Psoas muscle (tissue), 8 donors: ENCODE data around the gene PACC1. TPM values are rescaled to one million over a fixed set of nuclear protein-coding genes. Genes with fewer than 3 reads are reported as not detected.

ENCODE experiments used
- ATAC-seq, 4 donors: fragments of 200-7000 bp; cut with Tn5 transposase; one replicate each; pipeline ENCODE4 v1.9.1; 2020; ENCODE audit warnings: moderate library complexity in 3 of 4, mild to moderate bottlenecking in 2 of 4
- DNase-seq, 2 donors: peaks; one replicate each; pipeline ENCODE4 v3.0.0-alpha.2; 2020
- H3K27ac ChIP-seq: fragments of 200-600 bp; one replicate; pipeline ENCODE4 v1.8.0; 2022
- H3K27me3 ChIP-seq, 3 donors: fragments of 200-600 bp in 1 of 3; one replicate each; pipeline versions ENCODE4 v1.6.1 to v1.8.0; 2013 to 2022; ENCODE audit warnings: low read length in 2 of 3, mild to moderate bottlenecking in 2 of 3, moderate library complexity in 1 of 3; ENCODE audit not compliant: insufficient read depth in 3 of 3
- H3K36me3 ChIP-seq, 2 donors: fragments of 200-600 bp in 1 of 2; one replicate each; pipeline versions ENCODE4 v1.6.1 to v1.8.0; 2013 to 2022; ENCODE audit warnings: low read depth in 1 of 2, mild to moderate bottlenecking in 1 of 2, moderate library complexity in 1 of 2; ENCODE audit not compliant: insufficient read depth in 1 of 2
- H3K4me1 ChIP-seq: fragments of 200-600 bp; one replicate; pipeline ENCODE4 v1.8.0; 2022
- H3K4me3 ChIP-seq: fragments of 200-600 bp; one replicate; pipeline ENCODE4 v1.8.0; 2022; ENCODE audit warnings: mild to moderate bottlenecking
- H3K9me3 ChIP-seq: fragments of 200-600 bp; one replicate; pipeline ENCODE4 v1.8.0; 2022
- WGBS, 3 donors: extraction: QIAGEN DNeasy Blood & Tissue Kit; methylation state at CpG; one replicate each; pipeline versions ENCODE4 v1.1.6 to v1.1.7; 2013; 5-methylcytosine and 5-hydroxymethylcytosine counted together
- intact Hi-C, 2 donors: fragments of 100-400 bp; cut with DNase I; formaldehyde crosslinking; loops; one replicate each; pipeline versions ENCODE4 v1.11.0 to v1.14.2; 2022
- long read RNA-seq, 2 donors: library from polyadenylated mRNA; unstranded; transcript quantifications; one replicate each; pipeline ENCODE4 v2.0.0, GENCODE V29; 2021
- polyA plus RNA-seq, 3 donors: library from polyadenylated mRNA; stranded (reverse); fragments of 200-250 nt; gene quantifications; one replicate each; pipeline ENCODE4 v1.2.3, GENCODE V29; 2013
- total RNA-seq, 4 donors: library from RNA; stranded (reverse); fragmentation: NEBNext Ultra II Directional in 2 of 4; extraction: Animal tissue kit (Norgen Biotek cat#: 25700) in 2 of 4; gene quantifications; one replicate each; pipeline versions ENCODE4 v1.2.1 to v1.2.4, GENCODE V29; 2021 to 2023
- TF ChIP-seq, protein P1 (sequence below): fragments of 200-600 bp; IDR thresholded peaks from one replicate; pipeline ENCODE4 v1.8.0; 2022; ENCODE audit warnings: antibody characterized with exemption
- donor health status: healthy with polysubstance abuse.
- donor health status: DM: no; HTN: no; CAD: no; lungs with moderate emphysema.
- donor health status: Bipolar disorder and iron deficiency.
- donor health status: healthy.
- donor health status: DM: yes; HTN: yes; CAD: no.
- donor health status: DM: no; HTN: no; CAD: no.
- donor health status: DM: no; HTN: no; CAD: no.
- donor health status: DM: yes; HTN: yes; CAD: no.

Gene PACC1
- total RNA-seq: 1 to 10 TPM; 1.1 to 2.3 (median 1.9) TPM
- polyA plus RNA-seq: 1 to 10 TPM; 2.8 to 5.6 (median 3.3) TPM
- long read RNA-seq, donor 1, partial matches to known transcripts: 1 of 4 reads
- long read RNA-seq, donor 1, other reads (novel, unspliced or antisense): 1 of 4 reads
- long read RNA-seq, donor 2, partial matches to known transcripts: 0 of 3 reads
- long read RNA-seq, donor 2, other reads (novel, unspliced or antisense): 1 of 3 reads

- Histone ChIP-seq H3K27ac (peak within 1 kb of the TSS; percentile 31), H3K36me3 (peaks cover 0 to 20% of the 10 kb centered on the region in 2 donors), H3K4me1 (peaks cover 3% of the 10 kb centered on the region), H3K9me3 (no peaks in the 10 kb centered on the region), H3K4me3 (peak within 1 kb of the TSS; percentile 89), H3K27me3 (no peaks in the 10 kb centered on the region)
- TF ChIP-seq, protein P1, sequence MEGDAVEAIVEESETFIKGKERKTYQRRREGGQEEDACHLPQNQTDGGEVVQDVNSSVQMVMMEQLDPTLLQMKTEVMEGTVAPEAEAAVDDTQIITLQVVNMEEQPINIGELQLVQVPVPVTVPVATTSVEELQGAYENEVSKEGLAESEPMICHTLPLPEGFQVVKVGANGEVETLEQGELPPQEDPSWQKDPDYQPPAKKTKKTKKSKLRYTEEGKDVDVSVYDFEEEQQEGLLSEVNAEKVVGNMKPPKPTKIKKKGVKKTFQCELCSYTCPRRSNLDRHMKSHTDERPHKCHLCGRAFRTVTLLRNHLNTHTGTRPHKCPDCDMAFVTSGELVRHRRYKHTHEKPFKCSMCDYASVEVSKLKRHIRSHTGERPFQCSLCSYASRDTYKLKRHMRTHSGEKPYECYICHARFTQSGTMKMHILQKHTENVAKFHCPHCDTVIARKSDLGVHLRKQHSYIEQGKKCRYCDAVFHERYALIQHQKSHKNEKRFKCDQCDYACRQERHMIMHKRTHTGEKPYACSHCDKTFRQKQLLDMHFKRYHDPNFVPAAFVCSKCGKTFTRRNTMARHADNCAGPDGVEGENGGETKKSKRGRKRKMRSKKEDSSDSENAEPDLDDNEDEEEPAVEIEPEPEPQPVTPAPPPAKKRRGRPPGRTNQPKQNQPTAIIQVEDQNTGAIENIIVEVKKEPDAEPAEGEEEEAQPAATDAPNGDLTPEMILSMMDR: no peak
- ATAC-seq (peak; percentile 87 to 99 (median 96)), DNase-seq (peak; percentile 89 to 93)
- intact Hi-C loops: no loop called here
- 0 to 1% (median 0%) methylated on average over 68 to 74 of the region's 74 CpGs for WGBS, 3 donors
Measured at GRCh38 chr1:212414328-212415106, at the start of gene PACC1. Gene PACC1 (minus strand): TSS chr1:212414886. CDS start chr1:212414757, 129 bp downstream.

DNA sequence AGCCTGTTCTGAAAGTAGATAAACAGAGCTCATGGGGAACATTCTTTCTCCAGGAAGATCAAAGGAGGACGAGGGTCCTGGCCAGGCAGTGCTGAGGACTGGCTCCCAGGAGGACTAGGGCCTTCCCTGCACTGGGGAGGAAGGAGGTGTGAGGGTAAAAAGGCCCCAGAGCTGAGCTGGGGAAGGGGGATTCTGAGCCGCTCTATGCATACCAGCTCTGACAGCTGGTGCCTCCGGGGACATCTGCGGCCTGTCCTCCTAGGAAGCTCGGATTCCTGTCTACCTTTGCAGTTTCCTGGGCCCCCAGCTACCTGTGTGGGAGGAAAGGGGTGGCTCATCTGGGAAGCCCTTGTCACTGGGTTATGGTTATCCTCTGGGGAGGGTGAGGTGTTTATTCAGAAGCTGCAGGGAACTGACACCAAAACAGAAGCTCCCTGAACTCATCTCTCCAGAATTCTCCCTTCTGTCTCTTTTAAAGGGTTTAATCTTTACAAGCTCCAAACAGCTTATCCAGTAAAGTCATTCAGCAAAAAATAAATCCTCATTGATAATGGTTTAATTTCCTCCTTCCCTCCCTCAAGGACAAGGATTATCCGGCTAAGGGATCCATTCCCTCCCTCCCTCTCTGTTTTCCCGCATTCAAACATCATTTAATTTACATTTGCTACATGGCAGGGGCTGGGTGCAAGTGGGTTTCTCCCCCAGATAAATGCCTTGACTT is 49.0 kb upstream of the PACC1 start:
- WGBS, 3 donors: 79 to 88% (median 81%) methylated on average over 7 of the region's 7 CpGs
- Histone ChIP-seq H3K4me3 (no peak overlapping the region), H3K27me3 (no peaks in the 10 kb centered on the region), H3K27ac (no peak overlapping the region), H3K9me3 (no peaks in the 10 kb centered on the region), H3K36me3 (no peaks in the 10 kb centered on the region), H3K4me1 (no peaks in the 10 kb centered on the region)
- TF ChIP-seq, protein P1: no peak
- DNase-seq (no peak), ATAC-seq (no peak)
- intact Hi-C loops: no loop called here

DNA sequence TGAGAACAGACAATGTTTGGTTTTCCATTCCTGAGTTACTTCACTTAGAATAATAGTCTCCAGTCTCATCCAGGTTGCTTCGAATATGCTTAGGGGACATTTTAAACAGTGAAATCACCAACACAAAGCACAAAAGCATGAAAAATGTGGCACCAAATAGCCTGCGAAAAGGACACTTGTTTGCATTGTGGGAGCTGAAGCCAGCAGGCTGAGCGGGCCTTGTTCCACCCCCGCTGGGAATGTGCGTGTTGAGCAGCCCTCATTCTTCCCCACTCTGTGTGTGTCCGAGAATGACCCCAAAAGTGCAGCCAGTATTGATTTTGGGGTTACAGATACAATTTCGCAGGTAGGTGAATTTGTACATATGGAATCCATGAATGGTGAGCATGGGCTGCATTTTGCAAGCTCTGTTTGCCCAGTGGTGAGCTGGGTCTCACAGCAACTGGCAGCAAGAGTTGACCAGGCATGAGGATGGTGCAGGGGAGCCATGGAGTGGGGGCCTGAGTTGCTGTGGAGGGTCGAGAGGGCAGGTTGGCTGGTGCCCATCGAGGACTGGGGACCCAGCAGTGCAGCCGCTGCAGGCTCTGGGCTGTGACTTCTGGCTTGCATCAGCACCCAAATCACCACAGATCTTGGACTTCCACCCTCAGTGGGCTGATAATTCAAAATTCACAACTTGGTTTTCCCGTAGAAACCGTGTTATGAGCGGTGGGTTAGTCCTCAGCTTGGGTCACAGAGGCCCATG is 47.4 kb upstream of the PACC1 start:
- Histone ChIP-seq H3K27me3 (no peaks in the 10 kb centered on the region), H3K4me1 (no peaks in the 10 kb centered on the region), H3K27ac (no peak overlapping the region), H3K4me3 (no peak overlapping the region), H3K36me3 (no peaks in the 10 kb centered on the region), H3K9me3 (no peaks in the 10 kb centered on the region)
- DNase-seq (no peak), ATAC-seq (no peak)
- TF ChIP-seq, protein P1: no peak
- WGBS, 3 donors: 88 to 93% (median 91%) methylated on average over 13 of the region's 13 CpGs
- intact Hi-C loops: no loop called here

- Histone ChIP-seq H3K27ac (no peak overlapping the region), H3K4me1 (peaks cover 7% of the 10 kb centered on the region), H3K36me3 (no peaks in the 10 kb centered on the region), H3K27me3 (no peaks in the 10 kb centered on the region), H3K4me3 (no peak overlapping the region), H3K9me3 (no peaks in the 10 kb centered on the region)
- TF ChIP-seq, protein P1: no peak
- no peak for ATAC-seq
- no peak for DNase-seq
- 88 to 91% (median 88%) methylated on average over 9 of the region's 9 CpGs for WGBS, 3 donors
- intact Hi-C loops: no loop called here
Measured at GRCh38 chr1:212460376-212460775, 45.7 kb upstream of the PACC1 start.
